Measurements from ENCODE around the gene BANK1. TPM values are rescaled to one million over a fixed set of nuclear protein-coding genes. Genes with fewer than 3 reads are reported as not detected.

BANK1 gene
- total RNA-seq, result 1 to 10 TPM in 1 of 4 donors, under 1 TPM in 3; 0.34 to 2.1 (median 0.89) TPM

- TF ChIP-seq POLR2A (IDR thresholded peaks at IDR 0.05) (no peak), POLR2AphosphoS5 (IDR thresholded peaks at IDR 0.05) (no peak), EP300 (IDR thresholded peaks at IDR 0.05) (no peak), CTCF (IDR thresholded peaks at IDR 0.05) (no peak)
- DNase-seq (ENCODE audit: low spot score in 2 of 2), result no peak
- Histone ChIP-seq H3K4me1 (peaks cover 8% of the 10 kb centered on the region), H3K27ac (no peak within 1 kb of the TSS), H3K4me3 (peak within 1 kb of the TSS; percentile 63), H3K36me3 (no peaks in the 10 kb centered on the region), H3K9me3 (no peaks in the 10 kb centered on the region), H3K27me3 (no peaks in the 10 kb centered on the region)
- WGBS, result 7% methylated on average over 24 of the region's 44 CpGs
Observed at GRCh38 chr4:101790521-101791181, at the start of gene BANK1. TSS of gene BANK1 (plus strand) at chr4:101790730. CDS start at chr4:101790881, 151 bp downstream.

GRCh38 chr4:101753721-101754120, 36.8 kb upstream of the BANK1 start:
- no peaks in the 10 kb centered on the region for H3K27me3 ChIP-seq
- no peak for TF ChIP-seq POLR2AphosphoS5 (IDR thresholded peaks at IDR 0.05)
- no peak for TF ChIP-seq POLR2A (IDR thresholded peaks at IDR 0.05)
- TF ChIP-seq CTCF (IDR thresholded peaks at IDR 0.05), result no peak
- TF ChIP-seq EP300 (IDR thresholded peaks at IDR 0.05), result no peak
- peak overlapping the region; percentile 48 for H3K27ac ChIP-seq
- H3K9me3 ChIP-seq, result no peaks in the 10 kb centered on the region
- DNase-seq (ENCODE audit: low spot score in 2 of 2), result no peak
- 35% methylated on average over 2 of the region's 2 CpGs for WGBS
- H3K36me3 ChIP-seq, result no peaks in the 10 kb centered on the region
- no peak overlapping the region for H3K4me3 ChIP-seq
- H3K4me1 ChIP-seq, result no peaks in the 10 kb centered on the region

- H3K27ac ChIP-seq, result no peak overlapping the region
- DNase-seq (ENCODE audit: low spot score in 2 of 2), result no peak
- no peaks in the 10 kb centered on the region for H3K36me3 ChIP-seq
- WGBS, result 34% methylated on average over 2 of the region's 2 CpGs
- no peaks in the 10 kb centered on the region for H3K4me1 ChIP-seq
- TF ChIP-seq POLR2AphosphoS5 (IDR thresholded peaks at IDR 0.05) (no peak), EP300 (IDR thresholded peaks at IDR 0.05) (no peak)
- H3K9me3 ChIP-seq, result no peaks in the 10 kb centered on the region
- H3K4me3 ChIP-seq, result no peak overlapping the region
- no peaks in the 10 kb centered on the region for H3K27me3 ChIP-seq
Observed at GRCh38 chr4:101756181-101756580, 34.3 kb upstream of the BANK1 start.

- Histone ChIP-seq H3K9me3 (no peaks in the 10 kb centered on the region), H3K27ac (no peak overlapping the region), H3K4me1 (no peaks in the 10 kb centered on the region), H3K36me3 (no peaks in the 10 kb centered on the region), H3K4me3 (no peak overlapping the region), H3K27me3 (no peaks in the 10 kb centered on the region)
- no peak for DNase-seq (ENCODE audit: low spot score in 2 of 2)
- TF ChIP-seq EP300 (IDR thresholded peaks at IDR 0.05), result no peak
- TF ChIP-seq POLR2A (IDR thresholded peaks at IDR 0.05), result no peak
- TF ChIP-seq POLR2AphosphoS5 (IDR thresholded peaks at IDR 0.05), result no peak
- no peak for TF ChIP-seq CTCF (IDR thresholded peaks at IDR 0.05)
- WGBS, result 31% methylated on average over 1 of the region's 1 CpG
Observed at GRCh38 chr4:101761405-101761804, 29.1 kb upstream of the BANK1 start.

- Histone ChIP-seq H3K4me1 (no peaks in the 10 kb centered on the region), H3K27ac (no peak overlapping the region), H3K4me3 (no peak overlapping the region), H3K9me3 (no peaks in the 10 kb centered on the region), H3K27me3 (no peaks in the 10 kb centered on the region), H3K36me3 (no peaks in the 10 kb centered on the region)
- DNase-seq (ENCODE audit: low spot score in 2 of 2), result no peak
- WGBS, result 68% methylated on average over 2 of the region's 2 CpGs
- TF ChIP-seq POLR2A (IDR thresholded peaks at IDR 0.05) (no peak), EP300 (IDR thresholded peaks at IDR 0.05) (no peak), POLR2AphosphoS5 (IDR thresholded peaks at IDR 0.05) (no peak), CTCF (IDR thresholded peaks at IDR 0.05) (no peak)
Observed at GRCh38 chr4:101762025-101762424, 28.5 kb upstream of the BANK1 start.
